ENCODE measurements around the gene PCID2.

Gene PCID2

GRCh38 chr13:113148407-113148806, 60.1 kb downstream of the PCID2 start:
- no peak for DNase-seq

DNA sequence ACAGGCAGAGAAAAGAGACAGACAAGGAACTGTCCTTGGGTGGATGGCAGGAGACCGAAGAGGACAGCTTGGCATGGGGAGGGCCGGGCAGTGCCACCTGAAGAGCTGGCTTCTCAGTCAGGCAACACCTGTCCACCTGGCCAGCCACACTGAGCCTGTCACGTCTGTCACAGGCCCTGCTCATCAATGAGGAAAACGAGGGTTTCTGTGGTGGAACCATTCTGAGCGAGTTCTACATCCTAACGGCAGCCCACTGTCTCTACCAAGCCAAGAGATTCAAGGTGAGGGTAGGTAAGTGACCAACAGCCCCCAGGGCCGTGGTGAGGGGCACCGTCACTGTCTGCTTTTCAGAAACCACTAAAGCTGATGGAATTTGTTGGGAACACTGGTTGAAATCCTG, 61.3 kb downstream of the PCID2 start:
- DNase-seq = no peak

DNA sequence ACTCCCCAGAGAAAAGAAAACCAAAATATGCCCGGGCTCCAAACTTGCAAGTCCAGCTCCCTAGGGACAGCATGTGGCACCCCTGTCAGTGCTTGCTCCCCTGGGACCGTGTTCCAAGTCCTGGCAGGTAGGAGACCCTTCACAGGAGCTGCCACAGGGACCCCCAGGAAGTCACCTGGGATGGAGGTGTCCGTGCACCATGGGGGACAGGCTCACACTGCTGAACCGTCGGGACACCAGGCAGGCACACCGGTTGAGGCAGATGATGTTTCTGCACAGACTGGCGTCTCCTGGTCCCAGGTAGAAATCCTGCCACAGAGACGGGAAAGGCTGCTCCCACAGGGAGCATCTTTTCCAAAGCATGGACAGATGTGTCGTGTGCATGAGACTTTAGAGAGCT, 61.7 kb downstream of the PCID2 start:
- no peak for DNase-seq

DNA sequence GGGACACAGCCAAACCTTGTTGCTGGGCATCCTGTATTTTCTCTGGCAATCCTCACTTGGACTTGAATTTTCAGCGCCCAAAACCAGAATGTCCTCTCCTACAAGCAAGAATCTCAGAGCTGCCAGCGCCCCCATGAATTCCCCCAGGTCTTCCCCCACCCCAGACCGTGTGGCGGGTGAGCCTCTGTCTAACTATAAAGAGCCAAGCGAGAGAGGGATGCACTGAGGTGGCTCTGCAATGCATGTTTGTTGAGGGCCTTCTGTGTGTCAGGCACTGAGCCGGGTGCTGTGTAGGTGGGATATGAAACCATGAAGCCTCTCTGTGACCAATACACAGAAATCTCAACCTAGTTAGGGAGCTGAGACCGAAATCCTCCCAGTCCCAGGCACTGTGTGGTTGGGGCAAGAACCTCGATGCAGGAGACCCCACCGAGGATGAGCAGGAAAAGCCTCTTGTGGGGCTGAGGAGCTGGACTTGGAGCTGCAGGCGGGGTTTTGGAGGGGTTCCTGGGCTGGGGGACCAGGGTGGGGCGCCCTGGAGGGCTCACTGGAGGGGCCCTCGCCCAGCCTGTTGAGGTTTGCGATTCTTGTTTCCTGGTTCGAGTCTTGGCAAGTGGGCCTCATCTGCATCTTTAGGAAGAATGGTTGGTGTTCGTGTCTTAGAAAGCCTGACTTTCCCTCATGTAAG, 62.4 kb downstream of the PCID2 start:
- no peak for DNase-seq

GRCh38 chr13:113145496-113145895, 63.0 kb downstream of the PCID2 start:
- no peak for DNase-seq

DNA sequence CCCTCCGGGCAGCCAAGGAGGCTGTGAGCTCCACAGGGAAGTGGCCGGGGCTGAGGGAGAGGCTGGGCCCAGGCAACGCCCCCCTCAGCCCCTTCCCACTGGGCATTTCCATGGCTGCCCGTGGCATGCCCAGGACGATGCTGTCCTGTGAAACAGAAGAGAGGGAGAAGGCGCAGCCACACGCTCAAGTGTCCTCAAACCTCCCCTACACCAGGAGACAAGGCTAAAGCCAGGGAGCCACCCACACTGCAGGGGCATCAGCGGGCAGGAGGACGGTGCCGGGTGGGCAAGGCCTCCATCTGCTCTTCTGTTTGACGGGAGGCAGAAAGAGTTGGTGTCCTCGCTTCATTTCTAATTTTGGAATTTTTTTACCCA, 64.2 kb downstream of the PCID2 start:
- no peak for DNase-seq

DNA sequence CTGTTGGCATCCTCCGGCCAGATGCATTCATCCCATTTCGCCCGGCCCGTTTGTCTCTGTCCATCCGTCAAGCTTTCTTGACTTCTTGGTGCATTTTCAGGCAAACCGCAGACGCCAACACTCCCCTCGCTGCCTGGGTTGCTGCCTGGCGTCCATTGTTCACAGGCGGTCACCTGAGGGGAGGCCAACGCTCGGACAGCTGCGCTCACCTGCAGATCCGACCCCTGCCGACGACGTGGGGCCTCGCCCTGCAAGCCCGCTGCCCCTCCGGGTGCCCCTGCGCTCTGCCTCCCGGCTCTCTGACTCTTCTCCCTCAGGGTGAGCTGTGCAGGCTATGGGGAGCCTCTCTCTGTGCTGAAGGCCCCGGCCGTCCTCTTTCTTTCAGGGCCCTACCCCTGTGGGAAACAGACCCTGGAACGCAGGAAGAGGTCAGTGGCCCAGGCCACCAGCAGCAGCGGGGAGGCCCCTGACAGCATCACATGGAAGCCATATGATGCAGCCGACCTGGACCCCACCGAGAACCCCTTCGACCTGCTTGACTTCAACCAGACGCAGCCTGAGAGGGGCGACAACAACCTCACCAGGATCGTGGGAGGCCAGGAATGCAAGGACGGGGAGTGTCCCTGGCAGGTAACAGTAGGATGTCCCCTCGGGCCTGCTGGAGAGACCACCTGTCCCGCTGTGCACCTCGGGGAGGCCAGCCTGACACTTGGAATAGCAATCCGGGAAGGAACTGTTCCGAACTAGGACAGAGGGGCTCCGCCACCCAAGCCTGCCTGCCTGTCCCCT, 64.8 kb downstream of the PCID2 start:
- no peak for DNase-seq

- no peak for DNase-seq
Observed at GRCh38 chr13:113142876-113143275, 65.6 kb downstream of the PCID2 start.

GRCh38 chr13:113141601-113141970, 66.9 kb downstream of the PCID2 start:
- DNase-seq = no peak

DNA sequence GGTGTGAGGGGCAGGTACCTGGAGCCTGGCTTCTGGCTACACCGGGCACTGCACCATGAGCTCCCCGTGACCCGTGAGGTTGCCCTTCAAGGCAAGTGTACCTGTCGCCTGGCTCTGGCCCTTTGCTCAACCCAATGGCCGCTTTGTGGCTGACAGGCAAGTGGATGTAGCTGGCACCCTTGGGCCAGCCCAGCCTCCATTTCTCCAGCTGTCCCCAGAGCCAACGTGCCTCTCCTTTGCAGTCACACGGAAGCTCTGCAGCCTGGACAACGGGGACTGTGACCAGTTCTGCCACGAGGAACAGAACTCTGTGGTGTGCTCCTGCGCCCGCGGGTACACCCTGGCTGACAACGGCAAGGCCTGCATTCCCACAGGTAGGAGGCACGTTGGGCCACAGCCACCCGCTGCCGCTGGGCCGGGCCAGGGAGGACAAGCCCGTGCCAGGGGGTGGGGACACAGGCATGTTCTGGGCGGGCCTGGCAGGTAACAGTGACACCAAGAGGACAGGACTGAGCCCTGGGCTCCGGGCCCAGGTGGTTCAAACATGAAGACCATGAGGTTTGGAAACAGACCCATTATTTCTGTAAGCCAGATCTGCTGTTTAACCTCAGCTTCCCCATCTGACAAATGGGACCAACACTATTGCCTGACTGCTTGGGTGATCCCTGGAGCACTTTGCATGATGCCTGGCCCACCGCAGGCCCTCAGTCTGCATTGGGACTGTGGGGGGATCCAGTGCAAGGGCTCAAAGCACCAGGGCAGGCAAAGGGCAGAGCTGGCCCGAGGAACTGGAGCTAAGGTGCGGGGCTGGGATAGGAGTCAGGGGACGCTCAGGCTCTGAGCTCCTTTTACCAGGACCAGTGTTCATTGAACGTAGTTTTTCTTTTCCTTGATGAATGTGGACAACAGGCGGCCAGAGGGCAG, 67.5 kb downstream of the PCID2 start:
- no peak for DNase-seq

DNA sequence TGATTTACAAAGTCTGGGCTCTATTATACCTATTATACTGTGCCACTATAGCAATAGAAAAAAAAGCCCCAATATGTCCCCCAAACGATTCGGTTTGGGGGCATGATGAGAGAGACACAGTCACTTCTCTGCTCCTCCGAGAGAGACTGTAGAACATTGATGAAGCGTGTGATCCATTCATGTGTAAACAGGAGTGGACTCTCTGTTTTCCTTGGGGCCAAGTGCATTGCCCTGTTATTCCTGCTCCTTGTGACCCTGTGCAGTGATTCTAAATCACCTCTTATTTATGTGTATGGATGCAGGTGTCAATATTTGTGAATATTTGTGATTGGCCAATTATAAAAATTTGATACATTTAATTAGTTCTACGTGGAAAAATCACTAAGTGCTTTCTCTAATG, 68.9 kb downstream of the PCID2 start:
- no peak for DNase-seq

DNA sequence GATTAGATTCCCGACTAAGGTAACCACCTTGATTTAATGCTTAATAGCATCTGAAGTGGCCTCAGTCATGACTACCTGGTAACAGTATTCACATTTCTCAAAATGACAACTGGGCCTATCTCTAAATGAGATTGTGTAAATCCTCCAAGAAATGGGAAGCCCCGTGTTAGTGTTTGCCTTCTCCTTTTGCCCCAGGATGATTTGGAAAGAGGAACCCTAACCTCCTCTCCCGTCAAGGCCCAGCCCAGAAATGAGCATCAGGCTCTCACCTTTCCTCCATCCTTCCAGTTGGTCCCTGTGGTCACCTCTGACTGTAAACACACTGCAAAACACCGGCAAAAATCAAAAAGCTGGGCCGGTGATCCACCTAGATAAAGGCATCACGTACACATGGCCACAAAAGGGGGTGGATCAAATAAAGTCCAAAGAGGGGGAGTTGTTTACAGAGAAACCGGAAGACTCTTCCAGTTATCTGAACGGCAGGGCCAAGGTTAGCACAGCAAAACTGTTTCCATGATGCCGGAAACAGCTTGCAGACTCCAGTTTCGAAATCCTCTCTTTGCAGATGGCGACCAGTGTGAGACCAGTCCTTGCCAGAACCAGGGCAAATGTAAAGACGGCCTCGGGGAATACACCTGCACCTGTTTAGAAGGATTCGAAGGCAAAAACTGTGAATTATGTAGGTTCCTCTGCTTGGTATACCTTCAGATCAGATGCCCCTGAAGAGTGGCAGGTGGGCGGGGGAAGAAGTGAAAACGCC, 69.5 kb downstream of the PCID2 start:
- no peak for DNase-seq

GRCh38 chr13:113137691-113138298, 70.7 kb downstream of the PCID2 start:
- no peak for DNase-seq

DNA sequence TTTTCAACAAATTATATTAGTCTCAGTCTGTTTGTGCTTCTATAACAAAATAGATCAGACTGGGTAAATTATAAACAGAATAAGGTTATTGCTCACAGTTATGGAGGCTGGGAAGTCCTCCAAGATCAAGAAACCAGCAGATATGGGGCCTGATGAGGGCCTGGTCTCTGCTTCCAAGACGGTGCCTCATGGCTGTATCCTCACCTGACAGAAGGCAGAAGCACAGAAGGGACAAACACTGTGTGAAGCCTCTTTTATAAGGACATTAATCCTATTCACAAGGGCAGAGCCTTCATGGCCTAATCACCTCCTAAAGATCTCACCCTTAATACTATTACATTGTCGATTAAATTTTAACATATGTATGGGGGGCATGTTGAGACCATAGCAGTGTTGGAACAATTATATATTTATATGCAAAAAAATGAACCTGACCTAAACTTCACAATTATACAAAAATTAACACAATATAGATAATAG, 73.1 kb downstream of the PCID2 start:
- no peak for DNase-seq

DNA sequence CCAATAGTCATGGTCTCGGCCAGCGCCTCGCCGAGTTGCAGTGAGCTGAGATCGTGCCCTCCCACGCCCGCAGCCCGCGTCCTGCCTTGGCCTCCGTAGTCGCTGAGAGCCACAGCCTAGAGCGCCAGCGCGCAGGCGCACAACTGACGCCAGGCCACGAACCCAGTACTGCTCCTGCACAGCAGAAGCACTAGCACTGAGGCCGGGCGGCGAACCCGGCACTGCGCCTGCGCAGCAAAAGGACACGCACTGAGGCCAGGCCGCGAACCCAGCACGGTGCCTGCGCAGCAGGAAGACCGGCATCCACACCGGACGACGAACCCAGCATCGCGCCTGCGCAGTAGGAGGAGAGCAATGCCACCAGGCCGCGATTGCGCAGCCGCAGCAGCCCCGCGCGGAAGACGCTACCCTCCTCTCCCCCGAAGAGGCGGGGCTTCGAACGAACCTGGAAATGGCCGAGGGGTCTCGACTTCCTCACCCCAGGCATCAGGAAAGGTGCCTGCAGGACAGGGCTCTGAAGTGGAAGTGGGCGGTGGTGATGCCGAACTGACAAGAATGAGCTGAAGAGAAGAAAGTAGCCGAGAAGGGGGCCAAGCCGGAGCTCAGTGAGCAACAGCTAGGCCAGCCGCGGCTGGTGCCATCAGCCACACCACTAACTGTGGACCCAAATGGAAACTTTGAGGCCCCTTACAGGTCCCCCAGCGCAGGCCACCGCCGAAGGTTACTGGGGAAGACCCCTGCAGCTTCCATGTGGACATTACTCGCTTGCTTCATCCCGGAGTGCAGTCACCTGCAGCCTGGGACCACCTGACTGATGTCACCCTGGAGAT, 78.3 kb downstream of the PCID2 start:
- peak; percentile 30 for DNase-seq

DNA sequence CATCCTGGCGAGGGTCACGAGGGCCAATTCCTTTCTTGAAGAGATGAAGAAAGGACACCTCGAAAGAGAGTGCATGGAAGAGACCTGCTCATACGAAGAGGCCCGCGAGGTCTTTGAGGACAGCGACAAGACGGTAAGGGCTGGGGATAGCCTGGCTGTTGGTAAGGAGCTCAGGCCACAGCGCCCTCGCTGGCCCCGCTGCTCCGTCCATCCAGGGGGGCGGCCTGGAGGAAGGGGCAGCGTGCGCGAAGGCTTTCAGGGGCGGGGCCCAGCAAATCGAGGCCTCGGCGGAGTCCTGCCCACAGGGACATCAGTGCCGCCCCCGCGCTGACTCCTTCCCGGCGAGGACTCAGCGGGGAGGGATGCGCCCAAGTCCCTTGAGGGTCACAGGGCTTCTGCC, 79.0 kb downstream of the PCID2 start:
- DNase-seq = no peak

All from fibroblast of skin of right biceps (primary cell).